AG04449 (cell line): ENCODE results near the gene PCED1A.

ENCODE experiments used
- CTCF ChIA-PET: fragments of 350-600 bp; formaldehyde crosslinking; extraction: SDS; loops from one replicate; lab custom pipeline; 2021; ENCODE audit warnings: antibody characterized with exemption; lab: Yijun Ruan, JAX
- POLR2A ChIA-PET: fragments of 400-600, 350-600 bp; formaldehyde crosslinking; extraction: SDS; loops from one replicate; lab custom pipeline; 2020; ENCODE audit warnings: antibody characterized with exemption, inconsistent platforms; lab: Yijun Ruan, JAX
- DNase-seq: peaks from one replicate; pipeline ENCODE4 v3.0.0-alpha.2; 2010; ENCODE audit warnings: low read depth, low spot score
- H3K4me3 ChIP-seq: 2 replicates; pipeline ENCODE4 v1.5.1; 2011; ENCODE audit warnings: low read depth, mild to moderate bottlenecking, control low read depth, low read length
- CTCF ChIP-seq: IDR thresholded peaks from one replicate; pipeline ENCODE4 v1.5.1; 2011; ENCODE audit warnings: mild to moderate bottlenecking, moderate library complexity, low read length, control low read depth, inconsistent platforms; ENCODE audit not compliant: insufficient read depth; ENCODE audit errors: missing control alignments

The PCED1A gene

GRCh38 chr20:2874456-2874855, 34.0 kb upstream of the PCED1A start:
- ChIA-PET CTCF (interaction anchor here (0.9 kb wide), 1 partner anchor 186 kb away, joined by 3 read pairs; no protein-coding TSS in a partner anchor), POLR2A (no interaction called here)
- peak overlapping the region; percentile 75 for H3K4me3 ChIP-seq
- DNase-seq: no peak
- no peak for TF ChIP-seq CTCF

- DNase-seq: no peak
- ChIA-PET POLR2A (no interaction called here), CTCF (interaction anchor here (0.9 to 1.3 kb wide), 3 partner anchors 17 to 118 kb away, joined by 3 to 7 read pairs (median 3); no protein-coding TSS in a partner anchor)
- peak overlapping the region; percentile 75 for H3K4me3 ChIP-seq
- TF ChIP-seq CTCF: no peak
Observed at GRCh38 chr20:2873747-2874041, 33.2 kb upstream of the PCED1A start.

GRCh38 chr20:2873010-2873746, 32.7 kb upstream of the PCED1A start, which contains the start of gene PTPRA:
Gene PTPRA, plus strand, starts transcription at chr20:2873481. Its CDS starts 90,797 bp downstream, at chr20:2964278.
- H3K4me3 ChIP-seq: peak within 1 kb of the TSS; percentile 75
- no peak for DNase-seq
- ChIA-PET POLR2A (no interaction called here), CTCF (interaction anchor here (0.7 to 1.3 kb wide), 4 partner anchors 17 to 120 kb away, joined by 3 to 7 read pairs (median 3); no protein-coding TSS in a partner anchor)
- no peak for TF ChIP-seq CTCF

GRCh38 chr20:2872459-2873009, 32.1 kb upstream of the PCED1A start:
- CTCF ChIA-PET: interaction anchor here (0.7 to 1.3 kb wide), 4 partner anchors 18 to 120 kb away, joined by 3 to 7 read pairs (median 3); no protein-coding TSS in a partner anchor
- peak overlapping the region; percentile 75 for H3K4me3 ChIP-seq
- DNase-seq: no peak
- TF ChIP-seq CTCF: peak; percentile 52
- POLR2A ChIA-PET: no interaction called here

GRCh38 chr20:2871661-2872458, 31.4 kb upstream of the PCED1A start:
- ChIA-PET CTCF (interaction anchor here (0.7 to 2.0 kb wide), 3 partner anchors 20 to 129 kb away, joined by 3 to 11 read pairs (median 4); no protein-coding TSS in a partner anchor), POLR2A (interaction anchor here (0.6 kb wide), 1 partner anchor 130 kb away, joined by 4 read pairs; no protein-coding TSS in a partner anchor)
- H3K4me3 ChIP-seq: peak overlapping the region; percentile 75
- no peak for DNase-seq
- TF ChIP-seq CTCF: no peak
